IPS-NIHi7 (cell line): ENCODE data around the gene GATB.
A peak's percentile ranks its signal among the peaks of the same experiment; 100 is the strongest.

Experiments used
- DNase-seq: peaks from one replicate; pipeline ENCODE4 v3.0.0; 2012; ENCODE audit warnings: mixed read lengths; ENCODE audit errors: extremely low spot score

Gene GATB

GRCh38 chr4:151698213-151698612 lies 62.6 kb downstream of the GATB start:
- no peak for DNase-seq

GRCh38 chr4:151694961-151695720 lies 65.7 kb downstream of the GATB start:
- no peak for DNase-seq

- DNase-seq, result no peak
Measured at GRCh38 chr4:151692821-151693673, 67.8 kb downstream of the GATB start.

GRCh38 chr4:151692443-151692782 lies 68.4 kb downstream of the GATB start:
- no peak for DNase-seq

GRCh38 chr4:151691639-151692442 lies 69.0 kb downstream of the GATB start:
- no peak for DNase-seq

GRCh38 chr4:151690876-151691275 lies 69.9 kb downstream of the GATB start:
- DNase-seq, result no peak

GRCh38 chr4:151690164-151690870 lies 70.5 kb downstream of the GATB start:
- DNase-seq, result no peak

GRCh38 chr4:151689211-151689991 lies 71.4 kb downstream of the GATB start:
- no peak for DNase-seq

GRCh38 chr4:151688785-151689043 lies 72.1 kb downstream of the GATB start:
- no peak for DNase-seq

GRCh38 chr4:151688003-151688784 lies 72.6 kb downstream of the GATB start:
- DNase-seq, result peak; percentile 47

GRCh38 chr4:151687021-151687640 lies 73.7 kb downstream of the GATB start:
- DNase-seq, result no peak

GRCh38 chr4:151685303-151685702 lies 75.5 kb downstream of the GATB start:
- DNase-seq, result no peak

GRCh38 chr4:151681085-151681484 lies 79.7 kb downstream of the GATB start:
- no peak for DNase-seq

- DNase-seq, result peak; percentile 51
Measured at GRCh38 chr4:151679231-151679630, 81.6 kb downstream of the GATB start.

- DNase-seq, result no peak
Measured at GRCh38 chr4:151678048-151678872, 82.5 kb downstream of the GATB start.

- no peak for DNase-seq
Measured at GRCh38 chr4:151677193-151677592, 83.6 kb downstream of the GATB start.

- no peak for DNase-seq
Measured at GRCh38 chr4:151676301-151676700, 84.5 kb downstream of the GATB start.

GRCh38 chr4:151675411-151675971 lies 85.3 kb downstream of the GATB start:
- DNase-seq, result no peak
